H9 (cell line): ENCODE results near the gene HS3ST4. TPM values are rescaled to one million over a fixed set of nuclear protein-coding genes. Genes with fewer than 3 reads are reported as not detected.

Experiments
- DNase-seq: peaks from one replicate; pipeline ENCODE4 v3.0.0-alpha.2; 2017
- H2AFZ ChIP-seq: one replicate; pipeline ENCODE4 v1.6.1; 2013; ENCODE audit warnings: mild to moderate bottlenecking, low read length, control low read depth, moderate library complexity
- H2AK5ac ChIP-seq: 2 replicates; pipeline ENCODE4 v1.6.1; 2013; ENCODE audit warnings: low read length, control low read depth, mixed read lengths; ENCODE audit not compliant: insufficient read length
- H2BK120ac ChIP-seq: one replicate; pipeline ENCODE4 v1.6.1; 2013; ENCODE audit warnings: low read depth, mild to moderate bottlenecking, low read length, control low read depth, inconsistent platforms; ENCODE audit not compliant: poor library complexity, severe bottlenecking
- H2BK12ac ChIP-seq: 2 replicates; pipeline ENCODE4 v1.6.1; 2013; ENCODE audit warnings: low read length, control low read depth, mixed read lengths, low read depth; ENCODE audit not compliant: insufficient read length
- H2BK15ac ChIP-seq: 2 replicates; pipeline ENCODE4 v1.6.1; 2013; ENCODE audit warnings: low read depth, low read length, control low read depth
- H2BK20ac ChIP-seq: one replicate; pipeline ENCODE4 v1.6.1; 2013; ENCODE audit warnings: low read depth, mild to moderate bottlenecking, low read length, control low read depth, inconsistent platforms; ENCODE audit not compliant: poor library complexity, severe bottlenecking
- H2BK5ac ChIP-seq: 2 replicates; pipeline ENCODE4 v1.6.1; 2013; ENCODE audit warnings: low read length, control low read depth, mixed read lengths; ENCODE audit not compliant: insufficient read length
- H3K14ac ChIP-seq: 2 replicates; pipeline ENCODE4 v1.6.1; 2013; ENCODE audit warnings: low read length, control low read depth; ENCODE audit not compliant: insufficient read depth
- H3K18ac ChIP-seq: 2 replicates; pipeline ENCODE4 v1.6.1; 2013; ENCODE audit warnings: low read depth, mild to moderate bottlenecking, mixed read lengths, low read length, control low read depth; ENCODE audit not compliant: insufficient read length
- H3K23ac ChIP-seq: 2 replicates; pipeline ENCODE4 v1.6.1; 2013; ENCODE audit warnings: low read length, control low read depth, mixed read lengths, low read depth; ENCODE audit not compliant: insufficient read length
- H3K23me2 ChIP-seq: 2 replicates; pipeline ENCODE4 v1.6.1; 2013; ENCODE audit warnings: low read depth, mild to moderate bottlenecking, mixed read lengths, low read length, control low read depth; ENCODE audit not compliant: insufficient read length, poor library complexity, severe bottlenecking
- H3K27ac ChIP-seq: 2 replicates; pipeline ENCODE4 v1.5.1; 2013; ENCODE audit warnings: low read length, control low read depth, mixed read lengths, low read depth; ENCODE audit not compliant: insufficient read length
- H3K27me3 ChIP-seq: 2 replicates; pipeline ENCODE4 v1.6.1; 2013; ENCODE audit warnings: low read length, control low read depth, inconsistent platforms; ENCODE audit not compliant: insufficient read depth
- H3K4ac ChIP-seq: 2 replicates; pipeline ENCODE4 v1.6.1; 2013; ENCODE audit warnings: low read depth, mild to moderate bottlenecking, control low read depth, inconsistent platforms, low read length, moderate library complexity
- H3K4me1 ChIP-seq: 2 replicates; pipeline ENCODE4 v1.6.1; 2013; ENCODE audit warnings: low read length, control low read depth, inconsistent platforms; ENCODE audit not compliant: insufficient read depth
- H3K4me2 ChIP-seq: 2 replicates; pipeline ENCODE4 v1.6.1; 2013; ENCODE audit warnings: low read length, control low read depth, mixed read lengths; ENCODE audit not compliant: insufficient read length, insufficient read depth
- H3K56ac ChIP-seq: 2 replicates; pipeline ENCODE4 v1.6.1; 2013; ENCODE audit warnings: low read depth, mild to moderate bottlenecking, mixed read lengths, low read length, control low read depth; ENCODE audit not compliant: insufficient read length
- H3K79me1 ChIP-seq: 2 replicates; pipeline ENCODE4 v1.6.1; 2013; ENCODE audit warnings: low read depth, mild to moderate bottlenecking, moderate library complexity, low read length, control low read depth, inconsistent platforms; ENCODE audit not compliant: insufficient read depth, poor library complexity, severe bottlenecking
- H3K79me2 ChIP-seq: 2 replicates; pipeline ENCODE4 v1.6.1; 2013; ENCODE audit warnings: low read length, control low read depth, inconsistent platforms; ENCODE audit not compliant: insufficient read depth
- H3K9ac ChIP-seq: 2 replicates; pipeline ENCODE4 v1.6.1; 2013; ENCODE audit warnings: low read length, control low read depth, mixed read lengths; ENCODE audit not compliant: insufficient read length; ENCODE audit errors: extremely low read depth
- H3K9me3 ChIP-seq: one replicate; pipeline ENCODE4 v1.6.1; 2013; ENCODE audit warnings: low read depth, low read length, inconsistent platforms; ENCODE audit not compliant: control insufficient read depth
- H3T11ph ChIP-seq: one replicate; pipeline ENCODE4 v1.6.1; 2013; ENCODE audit warnings: mild to moderate bottlenecking, low read length, control low read depth, inconsistent platforms
- H4K20me1 ChIP-seq: one replicate; pipeline ENCODE4 v1.6.1; 2013; ENCODE audit not compliant: control insufficient read depth, insufficient read length, insufficient read depth
- H4K5ac ChIP-seq: 2 replicates; pipeline ENCODE4 v1.6.1; 2013; ENCODE audit warnings: low read depth, mild to moderate bottlenecking, mixed read lengths, low read length, control low read depth; ENCODE audit not compliant: insufficient read length
- H4K8ac ChIP-seq: replicated peaks from 2 replicates; pipeline ENCODE4 v1.6.1; 2013; ENCODE audit warnings: low read length, control low read depth, mixed read lengths, low read depth; ENCODE audit not compliant: insufficient read length
- H4K91ac ChIP-seq: 2 replicates; pipeline ENCODE4 v1.6.1; 2013; ENCODE audit warnings: low read depth, mild to moderate bottlenecking, moderate library complexity, mixed read lengths, low read length, control low read depth; ENCODE audit not compliant: insufficient read length
- H3K27ac Mint-ChIP-seq, 3 experiments: 2 replicates in 2 of 3; 3 replicates in 1 of 3; pipeline ENCODE4 v1.8.0; 2020 to 2021; ENCODE audit warnings: mixed read lengths in 3 of 3, mild to moderate bottlenecking in 1 of 3, moderate library complexity in 1 of 3
- H3K27me3 Mint-ChIP-seq: 2 replicates; pipeline ENCODE4 v1.8.0; 2021; ENCODE audit warnings: low read depth, mild to moderate bottlenecking, moderate library complexity, mixed read lengths
- H3K36me3 Mint-ChIP-seq, 3 experiments: 2 replicates in 2 of 3; 3 replicates in 1 of 3; pipeline ENCODE4 v1.8.0; 2020 to 2021; ENCODE audit warnings: low read depth in 3 of 3, mixed read lengths in 3 of 3; ENCODE audit not compliant: insufficient read depth in 1 of 3
- H3K4me1 Mint-ChIP-seq, 2 experiments: 2 replicates each; pipeline ENCODE4 v1.8.0; 2020; ENCODE audit warnings: mixed read lengths in 2 of 2
- H3K4me3 Mint-ChIP-seq, 2 experiments: 2 replicates in 1 of 2; 3 replicates in 1 of 2; pipeline ENCODE4 v1.8.0; 2020 to 2021; ENCODE audit warnings: mild to moderate bottlenecking in 2 of 2, mixed read lengths in 2 of 2, moderate library complexity in 1 of 2
- H3K9me3 Mint-ChIP-seq, 2 experiments: 2 replicates in 1 of 2; 3 replicates in 1 of 2; pipeline ENCODE4 v1.8.0; 2020; ENCODE audit warnings: mild to moderate bottlenecking in 2 of 2, mixed read lengths in 2 of 2, moderate library complexity in 1 of 2
- CTCF ChIP-seq: fragments of 200-600 bp; sonication (generic); conservative IDR thresholded peaks from 3 replicates; pipeline ENCODE4 v1.8.0; 2021; ENCODE audit warnings: antibody characterized with exemption, mild to moderate bottlenecking
- WGBS: extraction: QIAGEN DNeasy Blood & Tissue Kit; methylation state at CpG from one replicate; pipeline ENCODE4 v1.1.7; 2013; ENCODE audit warnings: missing lambda C conversion rate, low lambda C conversion rate, mixed read lengths; ENCODE audit not compliant: insufficient read length; ENCODE audit errors: extremely low coverage; 5-methylcytosine and 5-hydroxymethylcytosine counted together
- total RNA-seq: library from RNA; stranded (reverse); gene quantifications from 2 replicates; pipeline ENCODE4 v1.2.1, GENCODE V29; 2021

HS3ST4 gene
- total RNA-seq, 1 experiment from 2014 or later = 1.7 TPM

- Mint-ChIP-seq H3K36me3 (peaks cover 9 to 19% (median 18%) of the 10 kb centered on the region in 3 experiments), H3K27me3 (peaks cover 48% of the 10 kb centered on the region), H3K27ac (no peak overlapping the region), H3K4me3 (peak overlapping the region in 1 of 2 experiments; percentile 9; a peak in 1 of 5 replicates), H3K9me3 (peaks cover 21% of the 10 kb centered on the region in 2 experiments), H3K4me1 (peaks cover 17 to 20% of the 10 kb centered on the region in 2 experiments)
- WGBS = no CpG with 5 or more reads among the region's 3 CpGs
- H4K20me1 ChIP-seq = no peaks in the 10 kb centered on the region
- H4K8ac ChIP-seq = no peak overlapping the region
- H2BK12ac ChIP-seq = no peak overlapping the region
- H3K14ac ChIP-seq = no peak overlapping the region
- TF ChIP-seq CTCF = no peak
- no peak overlapping the region for H2BK20ac ChIP-seq
- no peak overlapping the region for H2BK15ac ChIP-seq
- H3K18ac ChIP-seq = no peak overlapping the region
- no peak overlapping the region for H4K91ac ChIP-seq
- no peak overlapping the region for H3K4ac ChIP-seq
- H4K5ac ChIP-seq = no peak overlapping the region
- no peak overlapping the region for H2AFZ ChIP-seq
- no peak overlapping the region for H2BK5ac ChIP-seq
- peaks cover 2% of the 10 kb centered on the region; the same call in 1 of the 2 replicates for H3K4me1 ChIP-seq
- H3K79me1 ChIP-seq = no peaks in the 10 kb centered on the region
- H3K56ac ChIP-seq = no peak overlapping the region
- no peak overlapping the region for H3K23ac ChIP-seq
- no peaks in the 10 kb centered on the region for H3K79me2 ChIP-seq
- no peak overlapping the region for H3T11ph ChIP-seq
- H3K27ac ChIP-seq = no peak overlapping the region
- peak; percentile 88 for DNase-seq
- no peak overlapping the region for H2BK120ac ChIP-seq
- no peaks in the 10 kb centered on the region for H3K27me3 ChIP-seq
- H3K9me3 ChIP-seq = peaks cover 12% of the 10 kb centered on the region
- H3K23me2 ChIP-seq = no peaks in the 10 kb centered on the region
- peak overlapping the region; percentile 3 for H3K4me2 ChIP-seq
- no peak overlapping the region for H2AK5ac ChIP-seq
- no peak overlapping the region for H3K9ac ChIP-seq
Observed at GRCh38 chr16:25950586-25951281, 259.0 kb downstream of the HS3ST4 start.
